ENCODE data around the gene NPM3. TPM values are rescaled to one million over a fixed set of nuclear protein-coding genes. Genes with fewer than 3 reads are reported as not detected.

The NPM3 gene
- total RNA-seq, 2 donors from 2014 or later: 52.5 to 157 TPM

GRCh38 chr10:101775273-101776160 is 7.7 kb downstream of the NPM3 start, which contains the start of gene FGF8:
Gene FGF8, minus strand, starts transcription at chr10:101776114. Its CDS starts 214 bp downstream, at chr10:101775900.
- peak within 1 kb of the TSS; percentile 34 for H3K4me3 Mint-ChIP-seq
- H3K36me3 Mint-ChIP-seq: peaks cover 6% of the 10 kb centered on the region
- ATAC-seq (no peak), DNase-seq (ENCODE audit: low spot score) (no peak)
- H3K27me3 Mint-ChIP-seq: peaks cover 41 to 49% of the 10 kb centered on the region in 2 donors
- H3K4me1 Mint-ChIP-seq (ENCODE audit: low read depth in 2 of 2): peaks cover 8 to 15% of the 10 kb centered on the region in 2 donors
- H3K27ac Mint-ChIP-seq: no peak within 1 kb of the TSS
- no peaks in the 10 kb centered on the region for H3K9me3 Mint-ChIP-seq

GRCh38 chr10:101774589-101775272 is 8.5 kb downstream of the NPM3 start:
- Mint-ChIP-seq H3K4me3 (no peak overlapping the region), H3K9me3 (no peaks in the 10 kb centered on the region), H3K36me3 (peaks cover 6% of the 10 kb centered on the region), H3K27me3 (peaks cover 41 to 49% of the 10 kb centered on the region in 2 donors), H3K4me1 (ENCODE audit: low read depth in 2 of 2) (peaks cover 8 to 15% of the 10 kb centered on the region in 2 donors), H3K27ac (no peak overlapping the region)
- no peak for DNase-seq (ENCODE audit: low spot score)
- ATAC-seq: no peak

DNA sequence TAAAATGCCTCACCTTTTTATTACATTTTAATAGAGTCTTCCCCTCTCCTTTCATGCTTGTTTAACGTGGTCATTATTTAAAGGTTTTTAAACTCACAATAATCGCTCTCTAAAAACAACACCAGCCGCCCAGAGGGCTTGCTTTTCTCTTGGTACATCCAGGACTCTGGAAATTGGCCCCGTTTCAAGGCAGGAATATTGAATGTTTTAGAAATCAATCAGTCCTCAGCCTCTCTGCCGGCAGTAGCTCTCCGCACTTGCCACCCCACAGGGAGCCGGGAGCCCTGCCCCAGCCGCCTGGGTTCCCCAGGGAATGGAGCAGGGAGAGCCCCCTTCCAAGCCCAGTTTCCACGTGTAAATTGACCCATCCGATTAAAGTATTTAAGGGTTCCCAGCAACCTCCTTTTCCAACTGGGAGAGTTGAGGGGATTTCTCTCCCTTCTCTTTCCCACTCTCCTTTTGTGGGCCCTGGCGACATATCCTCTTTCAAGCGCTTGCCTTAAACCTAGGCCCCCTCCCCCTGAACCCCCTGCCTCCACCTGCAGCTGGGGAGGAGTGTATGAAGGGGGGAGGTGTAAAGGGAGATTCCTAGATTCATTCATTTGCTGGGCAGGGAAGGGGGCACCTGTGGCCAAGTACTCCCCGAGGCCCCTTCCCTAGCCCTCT is 9.2 kb downstream of the NPM3 start:
- H3K9me3 Mint-ChIP-seq: no peaks in the 10 kb centered on the region
- no peak for ATAC-seq

GRCh38 chr10:101772895-101773761 is 10.1 kb downstream of the NPM3 start:
- Mint-ChIP-seq H3K36me3 (no peaks in the 10 kb centered on the region), H3K27me3 (peaks cover 32 to 47% of the 10 kb centered on the region in 2 donors), H3K27ac (no peak overlapping the region), H3K4me3 (no peak overlapping the region), H3K4me1 (ENCODE audit: low read depth in 2 of 2) (peaks cover 0 to 7% of the 10 kb centered on the region in 2 donors), H3K9me3 (no peaks in the 10 kb centered on the region)
- no peak for DNase-seq (ENCODE audit: low spot score)
- ATAC-seq: no peak

More for the DNA sequence above, 9.2 kb downstream of the NPM3 start:
- Mint-ChIP-seq H3K4me3 (no peak overlapping the region), H3K27ac (no peak overlapping the region), H3K36me3 (peaks cover 5% of the 10 kb centered on the region), H3K27me3 (peaks cover 39 to 50% of the 10 kb centered on the region in 2 donors), H3K4me1 (ENCODE audit: low read depth in 2 of 2) (peaks cover 5 to 12% of the 10 kb centered on the region in 2 donors)
- DNase-seq (ENCODE audit: low spot score): no peak

DNA sequence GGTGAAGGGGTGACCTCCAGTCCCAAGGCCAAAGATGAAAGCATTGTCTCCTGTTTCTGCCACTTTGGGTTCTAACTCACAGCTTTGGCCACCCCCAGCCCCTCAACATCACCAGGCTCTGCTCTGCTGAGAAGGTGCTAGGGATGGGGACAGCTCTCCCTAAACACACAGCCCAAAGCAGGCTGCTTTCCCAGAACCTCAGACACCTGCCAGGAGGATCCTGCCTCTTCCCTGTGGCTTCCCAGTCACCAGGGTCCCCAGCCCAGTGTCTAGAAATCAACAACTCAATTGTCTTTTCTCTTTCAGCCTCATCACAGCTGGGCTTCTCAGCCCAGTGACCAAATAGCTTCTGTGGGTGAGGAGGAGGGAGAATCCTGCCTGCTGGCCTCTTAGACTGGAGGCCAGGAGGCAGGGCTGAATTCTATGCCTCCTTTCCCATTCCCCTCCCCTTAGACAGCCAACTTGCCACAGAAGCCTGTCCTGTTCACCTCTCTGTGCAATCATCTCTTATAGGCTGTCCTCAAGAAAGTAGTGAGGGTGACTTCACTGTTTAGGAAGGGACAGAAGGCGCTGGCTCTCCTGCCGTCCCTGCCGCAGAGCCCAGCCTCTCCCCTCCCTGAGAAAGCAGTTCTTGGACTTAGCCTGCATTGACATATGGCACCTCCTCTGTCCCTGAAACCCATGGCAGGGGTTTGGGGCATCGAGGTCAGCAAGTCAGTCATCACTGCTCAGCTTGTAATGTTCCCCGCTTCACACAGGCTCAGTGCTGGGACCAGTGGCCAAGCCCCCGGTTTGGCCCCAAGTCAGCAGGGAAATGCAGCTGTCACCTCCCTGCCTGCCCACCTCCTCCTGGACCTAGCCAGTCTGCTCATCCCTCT is 11.0 kb downstream of the NPM3 start:
- Mint-ChIP-seq H3K27me3 (peaks cover 24 to 39% of the 10 kb centered on the region in 2 donors), H3K27ac (no peak overlapping the region), H3K9me3 (no peaks in the 10 kb centered on the region), H3K36me3 (no peaks in the 10 kb centered on the region), H3K4me3 (no peak overlapping the region), H3K4me1 (ENCODE audit: low read depth in 2 of 2) (peaks cover 0 to 4% of the 10 kb centered on the region in 2 donors)
- ATAC-seq (no peak), DNase-seq (ENCODE audit: low spot score) (no peak)

- peaks cover 21 to 37% of the 10 kb centered on the region in 2 donors for H3K27me3 Mint-ChIP-seq
- no peak overlapping the region for H3K27ac Mint-ChIP-seq
- no peaks in the 10 kb centered on the region for H3K36me3 Mint-ChIP-seq
- DNase-seq (ENCODE audit: low spot score) (no peak), ATAC-seq (no peak)
- no peaks in the 10 kb centered on the region for H3K9me3 Mint-ChIP-seq
- peaks cover 0 to 4% of the 10 kb centered on the region in 2 donors for H3K4me1 Mint-ChIP-seq (ENCODE audit: low read depth in 2 of 2)
- no peak overlapping the region for H3K4me3 Mint-ChIP-seq
Measured at GRCh38 chr10:101771380-101771779, 11.9 kb downstream of the NPM3 start.

DNA sequence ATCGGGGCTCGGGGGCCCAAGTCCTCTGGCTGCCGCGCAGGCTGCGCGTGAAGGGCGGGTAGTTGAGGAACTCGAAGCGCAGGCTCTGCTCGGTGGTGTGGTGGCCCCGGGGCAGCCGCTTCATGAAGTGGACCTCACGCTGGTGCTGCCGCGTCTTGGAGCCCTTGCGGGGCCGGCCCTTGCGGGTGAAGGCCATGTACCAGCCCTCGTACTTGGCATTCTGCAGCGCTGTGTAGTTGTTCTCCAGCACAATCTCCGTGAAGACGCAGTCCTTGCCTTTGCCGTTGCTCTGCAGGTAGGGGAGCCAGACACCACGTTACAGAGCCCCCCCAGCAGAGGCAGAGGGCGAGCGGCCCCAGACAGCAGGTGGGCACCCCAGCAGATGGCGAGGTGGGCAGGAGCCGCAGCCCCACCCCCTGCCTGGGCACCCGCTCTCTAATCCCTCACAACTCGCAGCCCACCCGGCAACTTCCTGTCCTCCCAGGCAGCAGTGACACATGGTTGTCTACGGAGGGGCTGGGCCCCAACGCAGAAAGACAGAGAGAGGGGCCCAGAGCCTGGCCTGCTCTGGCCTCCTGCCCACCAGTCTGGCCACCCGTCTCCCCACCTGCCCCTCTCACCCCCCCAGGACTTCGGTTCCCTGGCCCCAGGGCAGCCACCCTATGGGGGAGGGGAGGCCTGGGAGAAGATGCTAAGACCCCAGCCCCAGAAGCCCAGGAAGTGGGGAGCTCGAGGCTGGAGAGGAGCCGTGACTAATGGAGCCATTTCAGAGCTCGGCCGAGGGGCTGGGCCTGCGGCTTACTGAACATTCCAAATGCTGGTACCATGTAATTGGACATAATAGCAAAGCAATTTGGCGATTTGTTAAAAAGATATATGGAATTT is 12.7 kb downstream of the NPM3 start:
- H3K4me3 Mint-ChIP-seq: no peak overlapping the region
- H3K27me3 Mint-ChIP-seq: peaks cover 30 to 42% of the 10 kb centered on the region in 2 donors
- ATAC-seq (no peak), DNase-seq (ENCODE audit: low spot score) (no peak)
- no peaks in the 10 kb centered on the region for H3K9me3 Mint-ChIP-seq
- no peaks in the 10 kb centered on the region for H3K36me3 Mint-ChIP-seq
- no peak overlapping the region for H3K27ac Mint-ChIP-seq
- peaks cover 0 to 4% of the 10 kb centered on the region in 2 donors for H3K4me1 Mint-ChIP-seq (ENCODE audit: low read depth in 2 of 2)

DNA sequence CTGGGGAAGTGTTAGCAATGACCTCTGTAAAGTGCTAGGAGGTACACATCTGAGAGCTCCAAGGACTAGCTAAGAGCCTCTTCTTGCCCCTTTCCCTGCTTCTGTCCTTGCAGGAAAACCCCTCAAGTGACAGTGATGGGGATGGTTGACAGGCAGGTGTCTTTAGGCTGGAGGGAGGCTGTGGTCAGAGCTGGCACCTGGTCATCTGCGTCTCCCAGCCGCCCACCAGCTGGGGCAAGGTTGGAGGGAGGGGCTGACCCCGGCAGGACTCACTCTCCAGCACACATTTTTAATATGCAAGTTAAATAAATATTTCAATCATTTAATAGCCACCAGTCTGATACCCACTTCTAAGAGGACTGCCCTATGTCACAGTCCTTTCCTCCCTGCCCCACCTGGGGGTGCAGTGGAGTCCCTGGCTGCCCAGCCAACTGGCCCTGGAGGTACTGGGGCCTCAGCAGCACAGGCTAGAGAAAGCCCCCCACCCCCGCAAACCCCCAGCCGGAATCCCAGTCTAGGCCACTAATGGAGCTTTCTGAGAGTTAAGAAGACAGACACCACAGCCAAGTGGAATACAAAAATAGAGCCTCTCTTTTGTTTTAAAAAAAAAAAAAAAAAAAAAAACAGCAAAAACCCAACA is 13.6 kb downstream of the NPM3 start:
- Mint-ChIP-seq H3K4me1 (ENCODE audit: low read depth in 2 of 2) (peaks cover 0 to 4% of the 10 kb centered on the region in 2 donors), H3K27ac (no peak overlapping the region), H3K9me3 (no peaks in the 10 kb centered on the region), H3K4me3 (no peak overlapping the region), H3K36me3 (no peaks in the 10 kb centered on the region), H3K27me3 (peaks cover 37 to 47% of the 10 kb centered on the region in 2 donors)
- DNase-seq (ENCODE audit: low spot score) (no peak), ATAC-seq (no peak)

- ATAC-seq: peak in 1 of 2 donors; percentile 24
- Mint-ChIP-seq H3K9me3 (no peaks in the 10 kb centered on the region), H3K27me3 (peaks cover 32 to 41% of the 10 kb centered on the region in 2 donors)
Measured at GRCh38 chr10:101768791-101769170, 14.5 kb downstream of the NPM3 start.

GRCh38 chr10:101767966-101768790 is 15.1 kb downstream of the NPM3 start:
- DNase-seq (ENCODE audit: low spot score): no peak
- H3K4me1 Mint-ChIP-seq (ENCODE audit: low read depth in 2 of 2): no peaks in the 10 kb centered on the region
- ATAC-seq: no peak
- no peaks in the 10 kb centered on the region for H3K9me3 Mint-ChIP-seq
- no peak overlapping the region for H3K27ac Mint-ChIP-seq
- H3K36me3 Mint-ChIP-seq: no peaks in the 10 kb centered on the region
- H3K27me3 Mint-ChIP-seq: peaks cover 28 to 37% of the 10 kb centered on the region in 2 donors
- H3K4me3 Mint-ChIP-seq: no peak overlapping the region

More at GRCh38 chr10:101768791-101769170, 14.5 kb downstream of the NPM3 start:
- H3K4me1 Mint-ChIP-seq (ENCODE audit: low read depth in 2 of 2): peaks cover 0 to under 1% of the 10 kb centered on the region in 2 donors
- no peak overlapping the region for H3K27ac Mint-ChIP-seq
- H3K4me3 Mint-ChIP-seq: no peak overlapping the region
- DNase-seq (ENCODE audit: low spot score): no peak
- no peaks in the 10 kb centered on the region for H3K36me3 Mint-ChIP-seq

GRCh38 chr10:101767600-101767945 is 15.7 kb downstream of the NPM3 start:
- H3K36me3 Mint-ChIP-seq: no peaks in the 10 kb centered on the region
- no peaks in the 10 kb centered on the region for H3K4me1 Mint-ChIP-seq (ENCODE audit: low read depth in 2 of 2)
- ATAC-seq: no peak
- no peak overlapping the region for H3K4me3 Mint-ChIP-seq
- H3K27me3 Mint-ChIP-seq: peaks cover 27 to 35% of the 10 kb centered on the region in 2 donors
- DNase-seq (ENCODE audit: low spot score): no peak
- no peak overlapping the region for H3K27ac Mint-ChIP-seq
- no peaks in the 10 kb centered on the region for H3K9me3 Mint-ChIP-seq

Measured in natural killer cell treated with Interleukin-12 subunit alpha and Interleukin-12 subunit beta and Interleukin-15 and Interleukin-18, amount 100 ng/mL, for 72 hours (primary cell).